SIG-M5 (cell line): Measurements from ENCODE around the gene SBSN.

ENCODE experiments used
- DNase-seq: peaks from one replicate; lab custom pipeline; 2025; lab: John Stamatoyannopoulos, UW

The SBSN gene

GRCh38 chr19:35533201-35533821, 5.2 kb upstream of the SBSN start, which contains the start of gene GAPDHS:
TSS of gene GAPDHS (plus strand) at chr19:35533456. CDS start at chr19:35533528, 72 bp downstream.
- DNase-seq: no peak

- DNase-seq: no peak
These were observed 3.2 kb upstream of the SBSN start for GRCh38 chr19:35531291-35531690.

DNA sequence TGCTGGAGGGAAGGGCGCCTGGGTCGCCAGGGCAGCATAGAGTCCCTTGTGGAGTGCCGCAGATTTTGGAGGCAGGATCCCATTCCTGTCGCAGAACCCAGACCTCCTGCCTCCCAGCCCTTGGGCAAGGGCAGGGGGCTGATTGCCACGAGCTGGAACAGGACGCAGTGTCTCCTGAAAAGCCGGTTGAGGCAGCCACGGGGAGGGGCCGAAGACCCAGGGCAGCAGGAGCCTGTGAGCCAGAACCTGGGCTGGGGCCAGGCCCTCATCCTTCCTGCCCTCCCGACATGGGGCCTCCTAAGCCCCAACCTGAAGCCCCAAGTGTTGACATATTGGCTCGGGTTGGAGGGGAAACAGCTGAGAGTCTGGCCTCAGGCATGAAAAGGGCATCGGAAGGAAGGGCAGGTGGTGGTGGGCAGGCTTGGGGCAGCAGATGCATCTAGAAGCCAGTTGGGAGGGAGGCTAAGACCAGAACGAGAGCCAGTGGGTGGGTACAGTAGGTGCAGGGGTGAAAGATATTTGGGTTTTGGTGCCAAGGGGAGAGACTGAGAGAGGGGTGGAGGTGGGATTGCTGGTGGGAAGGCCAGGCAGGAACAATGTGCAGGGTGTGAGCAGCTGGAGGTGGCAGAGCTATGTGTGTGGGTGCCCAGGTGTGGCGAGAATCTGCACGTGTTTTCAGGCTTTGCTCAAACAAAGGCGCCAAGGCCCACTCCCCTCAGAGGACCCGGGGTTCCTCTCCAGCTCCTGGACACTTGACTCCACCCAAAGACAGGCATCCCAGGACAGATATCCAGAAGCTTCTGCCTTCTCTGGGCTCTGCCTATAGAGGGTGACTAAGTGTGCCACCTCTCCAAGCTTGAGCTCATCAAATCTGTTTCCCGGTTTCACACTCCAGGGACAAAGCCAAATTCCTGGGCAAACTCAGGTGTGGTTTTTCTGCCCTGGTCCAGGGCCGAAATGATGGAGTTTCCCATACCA, 1.4 kb upstream of the SBSN start:
- DNase-seq: no peak

DNA sequence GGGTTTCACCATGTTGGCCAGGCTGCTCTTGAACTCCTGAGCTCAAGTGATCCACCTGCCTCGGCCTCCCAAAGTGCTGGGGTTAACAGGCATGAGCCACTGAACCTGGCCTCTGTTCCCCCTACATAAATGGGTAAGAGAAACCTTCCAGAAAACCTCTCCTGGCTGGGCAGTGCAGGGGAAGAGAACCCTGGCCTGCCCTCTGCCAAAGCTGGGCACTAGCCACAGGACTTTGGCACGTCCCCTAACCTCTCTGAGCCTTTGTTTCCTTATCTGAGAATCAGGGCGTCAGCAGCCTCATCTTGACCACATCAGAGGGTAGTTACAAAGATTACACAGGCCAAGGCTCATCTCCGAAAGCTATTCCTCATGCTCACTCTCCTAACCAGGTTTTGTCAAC, 2.2 kb downstream of the SBSN start:
- DNase-seq: no peak

GRCh38 chr19:35524181-35524837, 3.8 kb downstream of the SBSN start:
- no peak for DNase-seq

- DNase-seq: no peak
These were observed 5.3 kb downstream of the SBSN start for GRCh38 chr19:35522745-35523327.

- no peak for DNase-seq
These were observed 6.9 kb downstream of the SBSN start for GRCh38 chr19:35521124-35521743.

GRCh38 chr19:35519291-35519690, 8.8 kb downstream of the SBSN start:
- DNase-seq: no peak

GRCh38 chr19:35518313-35518712, 9.8 kb downstream of the SBSN start:
- DNase-seq: no peak

- DNase-seq: no peak
These were observed 10.8 kb downstream of the SBSN start for GRCh38 chr19:35517342-35517741.

DNA sequence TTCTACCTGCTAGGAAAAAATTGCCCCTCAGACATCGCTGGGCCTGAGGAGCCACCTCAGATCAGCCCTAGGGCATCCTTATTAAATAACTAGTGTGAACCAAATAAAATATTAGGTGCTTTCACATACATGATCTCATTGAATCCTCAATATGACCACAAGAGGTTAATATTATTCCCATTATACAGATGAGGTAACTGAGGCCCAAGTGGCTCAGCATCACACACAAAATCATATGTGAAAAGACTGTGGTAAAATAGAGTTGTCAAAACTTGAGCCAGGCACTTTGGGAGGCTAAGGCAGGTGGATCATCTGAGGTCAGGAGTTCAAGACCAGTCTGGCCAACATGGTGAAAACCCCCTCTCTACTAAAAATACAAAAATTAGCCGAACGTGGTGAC, 11.8 kb downstream of the SBSN start:
- DNase-seq: no peak

- no peak for DNase-seq
These were observed 13.8 kb downstream of the SBSN start for GRCh38 chr19:35514282-35514809.

DNA sequence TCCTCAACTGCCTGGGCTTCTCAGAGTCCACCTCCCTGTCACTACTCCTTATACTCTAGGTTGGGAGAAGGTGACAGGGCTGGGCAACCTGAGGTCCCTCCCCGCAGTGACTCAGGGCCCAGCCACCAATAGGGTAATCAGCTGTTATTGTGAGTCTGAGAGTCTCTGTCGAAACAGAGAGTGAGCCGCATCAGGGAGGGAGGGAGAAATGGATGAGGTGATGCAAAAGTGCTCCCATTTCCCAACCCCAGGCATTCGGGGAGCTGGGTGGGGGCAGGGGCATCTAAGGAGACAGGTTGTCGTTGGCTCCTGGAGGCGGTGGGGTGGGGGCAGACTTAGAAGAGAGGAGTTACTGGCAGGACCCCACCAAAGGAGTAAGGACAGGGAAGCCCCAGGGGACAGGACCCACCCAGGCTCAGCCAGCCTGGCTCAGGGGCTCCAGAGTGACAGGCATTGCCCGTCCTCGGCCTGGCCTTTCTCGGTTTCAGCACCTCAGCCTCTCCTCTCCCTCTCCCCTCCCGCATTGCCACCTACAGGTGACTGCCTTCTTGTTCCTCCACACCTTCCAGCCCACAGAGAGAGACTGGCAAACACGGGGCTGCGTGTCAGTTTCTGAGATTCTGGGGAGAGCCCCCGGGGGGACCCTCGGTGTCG, 14.4 kb downstream of the SBSN start, which contains the start of gene DMKN:
DMKN (minus strand) TSS at position 22 of the 654 bp plus-strand sequence. CDS start 174 bp downstream, outside the sequence.
- DNase-seq: no peak

GRCh38 chr19:35512831-35513627, 15.1 kb downstream of the SBSN start:
- DNase-seq: no peak

GRCh38 chr19:35511337-35511736, 16.8 kb downstream of the SBSN start:
- no peak for DNase-seq

DNA sequence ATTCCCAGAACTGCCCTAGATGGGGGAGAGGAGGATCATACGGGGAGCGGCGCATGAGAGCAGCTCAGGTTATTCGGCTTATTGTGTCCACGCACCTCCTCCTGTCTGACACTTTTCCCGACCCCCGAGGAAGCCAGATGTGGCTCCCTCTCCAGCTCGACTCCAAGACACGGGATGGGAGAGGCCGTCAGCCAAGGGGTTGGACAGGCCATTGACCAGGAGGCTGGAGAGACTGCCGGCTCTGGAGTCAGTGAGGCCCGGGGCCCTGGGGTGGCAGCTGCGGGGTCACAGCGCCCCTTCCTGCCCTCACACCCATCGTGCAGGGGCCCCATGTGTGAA, 17.5 kb downstream of the SBSN start:
- no peak for DNase-seq

DNA sequence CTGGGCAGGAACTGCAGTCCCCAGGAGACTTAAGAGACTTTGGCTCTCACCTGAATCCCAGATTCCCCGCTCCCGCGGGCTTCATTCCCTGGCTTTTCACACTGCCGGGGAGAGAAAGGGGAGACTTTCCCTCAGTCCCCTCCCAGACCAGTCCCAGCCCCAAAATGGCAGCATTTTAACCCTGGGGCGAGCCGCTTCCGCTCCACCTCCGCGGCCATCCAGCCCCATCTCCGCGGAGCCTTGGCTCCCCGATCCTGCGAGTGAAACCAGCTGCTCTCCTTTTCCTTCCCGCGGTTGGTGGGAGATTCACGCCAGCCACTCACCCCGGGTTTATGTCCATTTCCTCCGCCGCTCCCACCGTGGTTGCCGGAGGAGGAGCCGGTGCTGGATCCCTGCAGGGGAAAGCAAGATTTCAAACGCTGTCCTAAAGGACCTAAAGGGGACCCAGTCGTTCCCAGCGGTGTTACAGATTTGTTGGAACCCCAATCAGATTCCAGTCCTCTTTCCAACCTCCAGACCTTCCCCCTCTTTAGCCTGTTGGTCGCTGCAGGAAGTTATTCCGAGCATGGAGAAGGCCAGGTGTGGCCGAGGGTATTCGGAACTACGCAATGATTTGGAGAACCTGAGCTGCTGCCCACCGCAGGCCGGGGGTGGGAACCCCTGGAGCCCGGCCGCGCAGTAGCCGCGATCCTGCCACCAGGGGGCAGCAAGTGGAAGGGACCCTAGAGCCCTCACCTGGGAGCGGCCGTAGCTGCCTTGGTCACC, 18.1 kb downstream of the SBSN start:
- no peak for DNase-seq

GRCh38 chr19:35509018-35509652, 19.0 kb downstream of the SBSN start:
- DNase-seq: no peak

GRCh38 chr19:35508129-35508528, 20.0 kb downstream of the SBSN start:
- DNase-seq: no peak
